Activated CD8-positive, alpha-beta memory T cell treated with anti-CD3 and anti-CD28 coated beads, Interleukin-2, amount 50 U/mL, for 48 hours (primary cell): Measurements from ENCODE around the gene ZSCAN10.
A peak's percentile ranks its signal among the peaks of the same experiment; 100 is the strongest.
"Not testable (repeated sequence)": the region's sequence is repeated elsewhere in the genome, so short reads cannot be mapped to it uniquely, and the experiment has no call there.

Source experiments
- DNase-seq: peaks from one replicate; pipeline ENCODE4 v3.0.0-alpha.2; 2020

The ZSCAN10 gene

DNA sequence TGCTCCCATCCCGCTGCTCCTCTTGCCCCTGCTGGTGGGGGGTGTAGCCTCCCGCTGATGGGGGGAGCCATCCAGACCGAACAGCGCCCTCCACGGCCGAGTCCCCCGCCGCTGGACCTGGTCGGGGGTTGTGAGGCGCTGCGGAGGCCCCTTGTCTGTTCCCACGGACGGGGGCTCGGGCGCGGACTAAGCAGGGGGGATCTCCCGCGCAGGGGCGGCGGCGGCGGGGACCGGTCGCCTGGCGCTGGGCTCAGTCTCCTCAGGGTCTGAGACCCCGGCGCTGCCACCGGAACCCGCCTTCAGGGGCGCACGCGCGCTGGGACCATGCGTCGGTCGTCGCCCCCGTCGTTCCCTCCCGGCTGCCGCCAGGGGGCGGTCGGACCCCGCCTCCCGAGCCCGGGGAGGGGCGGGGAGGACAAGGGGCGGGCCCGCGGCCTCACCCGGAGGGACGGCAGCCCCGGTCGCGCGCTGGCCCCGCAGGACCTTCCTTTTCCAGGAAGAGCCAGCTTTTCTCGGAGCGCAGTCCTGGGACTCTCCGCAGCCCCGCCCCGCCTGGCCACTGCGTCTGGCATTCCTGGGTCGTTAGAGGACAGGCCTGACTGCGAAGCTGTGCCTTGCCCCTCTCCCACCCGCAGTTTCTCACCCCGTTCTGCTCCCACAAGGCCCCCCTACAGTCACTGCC lies 39.9 kb downstream of the ZSCAN10 start:
- peak; percentile 94 for DNase-seq

DNA sequence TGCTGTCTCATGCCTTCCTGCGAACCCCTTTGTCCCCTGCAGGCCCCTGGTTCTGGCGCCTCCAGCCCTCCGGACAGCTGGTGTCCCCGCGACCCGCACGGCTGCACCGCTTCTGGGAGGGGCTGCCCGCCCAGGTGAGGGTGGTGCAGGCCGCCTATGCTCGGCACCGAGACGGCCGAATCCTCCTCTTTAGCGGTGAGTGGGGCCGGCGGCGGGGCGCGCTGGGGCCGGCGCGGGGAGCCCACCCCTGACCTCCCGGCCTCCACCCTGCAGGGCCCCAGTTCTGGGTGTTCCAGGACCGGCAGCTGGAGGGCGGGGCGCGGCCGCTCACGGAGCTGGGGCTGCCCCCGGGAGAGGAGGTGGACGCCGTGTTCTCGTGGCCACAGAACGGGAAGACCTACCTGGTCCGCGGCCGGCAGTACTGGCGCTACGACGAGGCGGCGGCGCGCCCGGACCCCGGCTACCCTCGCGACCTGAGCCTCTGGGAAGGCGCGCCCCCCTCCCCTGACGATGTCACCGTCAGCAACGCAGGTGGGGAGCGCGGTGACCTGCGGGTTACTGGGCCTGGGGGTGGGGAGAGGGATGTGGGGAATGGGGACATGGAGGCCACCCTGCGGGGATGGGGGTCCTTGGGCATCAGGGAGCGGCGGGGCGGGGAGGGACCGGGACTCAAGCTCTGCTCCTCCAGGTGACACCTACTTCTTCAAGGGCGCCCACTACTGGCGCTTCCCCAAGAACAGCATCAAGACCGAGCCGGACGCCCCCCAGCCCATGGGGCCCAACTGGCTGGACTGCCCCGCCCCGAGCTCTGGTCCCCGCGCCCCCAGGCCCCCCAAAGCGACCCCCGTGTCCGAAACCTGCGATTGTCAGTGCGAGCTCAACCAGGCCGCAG lies 40.7 kb downstream of the ZSCAN10 start:
- no peak for DNase-seq

GRCh38 chr16:3057181-3058138 lies 41.6 kb downstream of the ZSCAN10 start:
- no peak for DNase-seq

DNA sequence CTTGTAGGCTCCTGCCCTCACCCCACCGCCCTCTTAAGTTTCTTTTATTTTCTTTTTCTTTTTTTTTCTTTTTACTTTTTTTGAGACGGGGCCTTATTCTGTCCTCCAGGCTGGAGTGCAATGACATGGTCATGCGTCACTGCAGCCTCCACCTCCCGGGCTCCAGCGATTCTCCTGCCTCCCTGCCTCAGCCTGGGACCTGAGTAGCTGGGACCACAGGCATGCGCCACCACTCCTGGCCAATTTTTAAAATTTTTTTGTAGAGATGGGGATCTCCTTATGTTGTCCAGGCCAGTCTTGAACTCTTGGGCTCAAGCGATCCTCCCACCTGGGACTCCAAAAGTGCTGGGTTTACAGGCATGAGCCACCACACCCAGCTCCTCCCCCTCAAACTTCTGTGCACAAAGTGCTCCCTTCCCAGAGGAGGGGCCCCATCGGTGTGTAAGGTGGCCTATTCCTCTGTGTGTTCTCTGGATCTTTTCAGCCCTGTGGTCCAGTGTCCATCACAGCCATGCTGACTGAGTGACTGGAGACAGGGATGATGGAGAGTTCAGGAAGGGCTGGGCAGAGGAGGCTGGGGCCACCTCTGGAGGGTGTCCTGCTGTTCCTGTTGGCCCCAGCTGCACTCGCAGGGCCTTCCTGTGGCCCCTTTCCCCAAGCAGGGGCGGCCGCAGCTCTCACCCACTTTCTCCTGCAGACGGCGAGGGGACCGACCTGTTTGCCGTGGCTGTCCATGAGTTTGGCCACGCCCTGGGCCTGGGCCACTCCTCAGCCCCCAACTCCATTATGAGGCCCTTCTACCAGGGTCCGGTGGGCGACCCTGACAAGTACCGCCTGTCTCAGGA lies 42.5 kb downstream of the ZSCAN10 start:
- DNase-seq = no peak

GRCh38 chr16:3055734-3056115 lies 43.4 kb downstream of the ZSCAN10 start:
- not testable (repeated sequence) for DNase-seq

GRCh38 chr16:3054965-3055733 lies 43.9 kb downstream of the ZSCAN10 start:
- DNase-seq = no peak

DNA sequence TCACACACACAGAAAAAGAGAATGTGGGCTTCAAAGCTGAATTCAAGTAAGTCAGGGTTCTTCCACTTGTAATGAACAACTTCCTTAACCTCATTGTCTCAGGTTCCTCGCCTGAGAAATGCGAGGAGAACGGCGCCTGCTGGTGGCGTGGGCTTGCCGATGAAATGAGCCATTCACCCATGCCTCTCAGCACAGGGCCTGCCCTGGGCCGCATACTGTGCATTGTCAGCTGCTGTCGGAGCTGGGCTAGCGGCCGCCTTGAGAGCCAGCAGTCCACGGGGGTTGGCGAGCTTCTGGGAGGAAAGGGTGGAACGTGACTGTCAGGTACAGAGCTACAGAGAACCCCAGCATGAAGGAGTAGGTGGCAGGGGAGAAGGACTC lies 45.8 kb downstream of the ZSCAN10 start:
- not testable (repeated sequence) for DNase-seq

- DNase-seq = not testable (repeated sequence)
Observed at GRCh38 chr16:3052571-3053329, 46.3 kb downstream of the ZSCAN10 start.

DNA sequence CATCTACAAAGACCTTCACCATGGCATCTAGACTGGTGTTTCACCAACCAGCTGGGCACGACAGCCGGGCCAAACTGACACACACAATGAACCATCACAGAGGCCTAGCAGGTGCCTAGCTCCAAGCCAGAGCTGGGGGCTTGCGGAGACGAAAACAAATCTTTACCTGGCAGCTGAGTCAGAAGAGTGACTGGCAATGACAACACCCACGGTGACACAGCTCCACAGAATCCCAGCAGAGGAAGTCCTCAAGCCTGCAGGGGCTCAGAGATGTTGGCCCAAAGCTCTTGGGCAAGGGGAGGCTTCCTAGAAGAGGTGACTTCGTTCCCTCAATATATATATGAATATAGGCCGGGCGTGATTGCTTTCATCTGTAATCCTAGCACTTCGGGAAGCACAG lies 47.6 kb downstream of the ZSCAN10 start:
- DNase-seq = no peak

GRCh38 chr16:3051009-3051408 lies 48.1 kb downstream of the ZSCAN10 start:
- DNase-seq = no peak

GRCh38 chr16:3050487-3050886 lies 48.6 kb downstream of the ZSCAN10 start:
- no peak for DNase-seq

- no peak for DNase-seq
Observed at GRCh38 chr16:3049921-3050481, 49.1 kb downstream of the ZSCAN10 start.

DNA sequence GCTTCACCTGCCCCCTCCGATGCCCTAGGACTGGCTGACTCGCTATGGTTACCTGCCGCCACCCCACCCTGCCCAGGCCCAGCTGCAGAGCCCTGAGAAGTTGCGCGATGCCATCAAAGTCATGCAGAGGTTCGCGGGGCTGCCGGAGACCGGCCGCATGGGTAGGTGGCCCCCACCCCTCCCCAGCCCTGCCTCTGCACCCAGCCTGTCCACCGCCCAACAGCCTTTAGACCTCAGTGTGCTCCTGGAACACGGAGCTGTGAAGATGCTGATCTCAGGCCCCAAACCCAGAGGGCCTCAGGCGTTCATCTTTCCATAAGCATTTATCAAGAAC lies 51.7 kb downstream of the ZSCAN10 start:
- no peak for DNase-seq

DNA sequence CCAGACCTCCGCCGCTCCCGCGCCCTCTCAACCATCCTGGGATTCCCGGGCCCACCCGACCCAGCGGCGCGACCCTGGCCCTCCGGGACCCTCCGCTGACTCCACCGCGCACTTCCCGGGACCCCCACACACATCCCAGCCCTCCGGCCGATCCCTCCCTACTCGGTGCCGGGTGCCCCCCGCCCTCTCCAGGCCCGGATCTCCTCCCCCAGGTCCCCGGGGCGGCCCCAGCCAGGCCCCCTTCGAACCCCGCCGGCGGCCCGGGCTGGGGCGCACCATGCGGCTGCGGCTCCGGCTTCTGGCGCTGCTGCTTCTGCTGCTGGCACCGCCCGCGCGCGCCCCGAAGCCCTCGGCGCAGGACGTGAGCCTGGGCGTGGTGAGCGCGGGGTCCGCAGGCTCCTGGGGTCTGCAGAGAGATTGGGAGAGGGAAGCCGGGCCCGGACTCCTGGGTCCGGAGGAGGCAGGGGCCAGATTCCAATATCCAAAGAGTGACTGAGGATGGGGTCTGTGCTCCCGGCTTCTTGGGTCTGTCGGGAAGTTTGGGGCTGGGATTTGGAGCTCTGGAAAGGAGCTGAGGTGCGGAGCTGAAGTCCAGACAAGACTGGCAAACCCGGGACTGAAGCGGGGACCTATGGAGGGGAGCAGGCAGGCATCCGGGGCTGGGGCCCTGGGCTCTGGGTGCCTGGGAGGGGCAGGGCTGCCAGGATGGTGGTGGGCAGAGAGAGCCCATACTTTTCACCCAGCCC lies 52.3 kb downstream of the ZSCAN10 start:
- no peak for DNase-seq

- no peak for DNase-seq
Observed at GRCh38 chr16:3045758-3046640, 53.1 kb downstream of the ZSCAN10 start, which contains the start of gene MMP25. Gene MMP25, plus strand, starts transcription at chr16:3046561. Its CDS starts 357 bp downstream, at chr16:3046918.

- no peak for DNase-seq
Observed at GRCh38 chr16:3044708-3045107, 54.4 kb downstream of the ZSCAN10 start.

DNA sequence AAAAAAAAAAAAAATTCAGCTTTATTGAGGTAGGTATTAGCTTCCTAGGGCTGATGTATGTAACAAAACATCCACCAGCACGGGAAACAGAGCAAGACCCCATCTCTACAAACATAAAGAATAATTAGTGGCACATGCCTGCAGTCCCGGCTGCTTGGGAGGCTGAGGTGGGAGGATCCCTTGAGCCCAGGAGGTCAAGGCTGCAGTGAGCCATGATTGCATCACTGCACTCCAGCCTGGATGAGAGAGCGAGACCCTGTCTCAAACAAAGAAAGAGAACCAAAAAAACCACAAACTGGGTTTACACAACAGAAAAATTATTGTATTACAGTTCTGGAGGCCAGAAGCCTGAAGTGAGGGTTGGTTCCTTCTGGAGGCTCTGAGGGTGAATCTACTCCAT lies 56.7 kb downstream of the ZSCAN10 start:
- no peak for DNase-seq

GRCh38 chr16:3038896-3039295 lies 60.2 kb downstream of the ZSCAN10 start:
- no peak for DNase-seq
